ENCODE data around the gene ST6GAL1. TPM values are rescaled to one million over a fixed set of nuclear protein-coding genes. Genes with fewer than 3 reads are reported as not detected.
"Not testable (repeated sequence)": the region's sequence is repeated elsewhere in the genome, so short reads cannot be mapped to it uniquely, and the experiment has no call there.

The ST6GAL1 gene
- total RNA-seq, 1 donor from 2014 or later: 33.8 TPM

GRCh38 chr3:186965141-186965879 lies 35.0 kb downstream of the ST6GAL1 start:
- DNase-seq (ENCODE audit: low spot score in 2 of 2) (no peak), FAIRE-seq (no peak)

- FAIRE-seq (no peak), DNase-seq (ENCODE audit: low spot score in 2 of 2) (no peak)
Observed at GRCh38 chr3:186966406-186966805, 36.1 kb downstream of the ST6GAL1 start.

- not testable (repeated sequence) for FAIRE-seq; DNase-seq (ENCODE audit: low spot score in 2 of 2)
Observed at GRCh38 chr3:186967236-186967635, 36.9 kb downstream of the ST6GAL1 start.

GRCh38 chr3:186967686-186968085 lies 37.4 kb downstream of the ST6GAL1 start:
- DNase-seq (ENCODE audit: low spot score in 2 of 2) (no peak), FAIRE-seq (no peak)

DNA sequence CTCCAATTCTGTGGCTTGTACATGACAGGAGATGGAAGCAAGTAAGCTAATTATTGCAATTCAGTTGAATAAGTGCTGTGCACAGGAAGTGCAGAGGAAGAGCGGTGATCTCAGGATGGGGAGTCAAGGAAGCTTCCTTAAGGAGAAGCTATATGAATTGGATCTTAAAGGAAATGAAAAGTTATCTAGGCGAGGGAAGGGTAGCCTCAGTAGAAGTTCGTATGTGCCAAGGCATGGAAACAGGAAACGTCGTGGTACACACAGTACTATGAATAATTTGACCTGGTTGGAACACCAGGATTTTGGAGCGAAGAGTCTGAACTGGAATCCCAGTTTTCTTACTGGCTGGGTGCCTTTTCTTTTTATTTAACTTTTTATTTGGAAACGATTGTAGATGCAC lies 39.3 kb downstream of the ST6GAL1 start:
- DNase-seq (ENCODE audit: low spot score in 2 of 2) (no peak), FAIRE-seq (no peak)

DNA sequence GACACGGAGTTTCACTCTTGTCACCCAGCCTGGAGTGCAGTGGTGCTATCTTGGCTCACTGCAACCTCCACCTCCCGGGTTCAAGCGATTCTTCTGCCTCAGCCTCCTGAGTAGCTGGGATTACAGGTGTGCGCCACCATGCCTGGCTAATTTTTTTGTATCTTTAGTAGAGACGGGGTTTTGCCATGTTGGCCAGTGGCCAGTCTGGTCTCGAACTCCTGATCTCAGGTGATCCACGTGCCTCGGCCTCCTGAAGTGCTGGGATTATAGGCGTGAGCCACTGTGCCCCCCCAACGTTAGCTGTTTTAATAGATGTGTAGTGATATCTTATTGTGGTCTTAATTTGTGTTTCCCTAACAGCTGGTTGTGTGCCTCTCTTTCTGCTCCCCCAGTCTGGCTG lies 40.8 kb downstream of the ST6GAL1 start:
- not testable (repeated sequence) for FAIRE-seq; DNase-seq (ENCODE audit: low spot score in 2 of 2)

- FAIRE-seq: no peak
- peak in 1 of 2 donors; percentile 41 for DNase-seq (ENCODE audit: low spot score in 2 of 2)
Observed at GRCh38 chr3:186971578-186971977, 41.3 kb downstream of the ST6GAL1 start.

DNA sequence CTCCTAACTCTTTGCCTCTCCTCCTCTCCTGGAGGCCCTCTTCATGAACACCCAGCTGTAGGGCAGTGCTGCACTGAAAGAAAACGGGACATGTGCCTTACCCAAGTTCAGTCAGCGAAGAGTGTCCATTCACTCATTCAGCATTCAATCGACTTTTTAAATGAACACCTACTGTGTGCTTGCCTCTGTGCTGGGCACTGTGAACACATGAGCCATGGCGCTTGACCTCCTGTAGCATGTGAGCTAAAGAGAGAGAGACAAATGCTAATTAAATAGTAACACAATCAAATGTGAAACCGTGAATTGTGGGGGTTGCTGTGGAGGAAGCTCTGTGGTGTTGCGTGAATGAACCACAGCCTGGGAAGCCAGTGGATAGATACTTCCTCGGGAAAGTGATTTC lies 43.4 kb downstream of the ST6GAL1 start:
- FAIRE-seq: no peak
- DNase-seq (ENCODE audit: low spot score in 2 of 2): no peak

DNA sequence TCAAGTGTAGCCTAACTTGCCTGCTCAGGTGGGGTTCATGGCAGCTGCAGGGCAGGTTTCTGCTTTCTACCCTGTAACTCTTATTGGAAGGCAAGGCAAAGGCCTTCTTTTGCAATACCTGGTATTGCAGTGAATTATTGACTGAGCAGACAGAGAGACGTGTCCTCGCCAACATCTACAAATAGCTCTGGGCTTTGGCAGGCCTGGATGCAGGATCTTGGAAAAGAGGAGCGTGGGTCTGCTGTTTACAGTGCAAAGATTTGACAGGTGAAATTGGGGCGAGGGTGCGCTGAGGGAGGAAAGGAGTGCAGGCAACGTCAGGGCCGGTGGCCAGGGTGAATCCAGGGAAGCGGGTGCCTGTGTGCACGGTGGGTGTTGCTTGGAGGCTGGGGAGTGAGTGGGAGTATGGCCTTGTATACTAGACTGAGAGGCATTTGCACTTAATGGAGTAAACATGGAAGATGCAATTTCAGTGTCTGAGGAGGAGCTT lies 44.5 kb downstream of the ST6GAL1 start:
- DNase-seq (ENCODE audit: low spot score in 2 of 2) (no peak), FAIRE-seq (no peak)

GRCh38 chr3:186975726-186976125 lies 45.4 kb downstream of the ST6GAL1 start:
- FAIRE-seq (no peak), DNase-seq (ENCODE audit: low spot score in 2 of 2) (no peak)

GRCh38 chr3:186976837-186977750 lies 46.8 kb downstream of the ST6GAL1 start:
- DNase-seq (ENCODE audit: low spot score in 2 of 2): peak; percentile 4 to 36
- no peak for FAIRE-seq

- DNase-seq (ENCODE audit: low spot score in 2 of 2) (no peak), FAIRE-seq (no peak)
Observed at GRCh38 chr3:186978712-186979111, 48.4 kb downstream of the ST6GAL1 start.

- DNase-seq (ENCODE audit: low spot score in 2 of 2) (no peak), FAIRE-seq (no peak)
Observed at GRCh38 chr3:186979852-186980251, 49.5 kb downstream of the ST6GAL1 start.

GRCh38 chr3:186980989-186981388 lies 50.7 kb downstream of the ST6GAL1 start:
- FAIRE-seq: no peak
- no peak for DNase-seq (ENCODE audit: low spot score in 2 of 2)

DNA sequence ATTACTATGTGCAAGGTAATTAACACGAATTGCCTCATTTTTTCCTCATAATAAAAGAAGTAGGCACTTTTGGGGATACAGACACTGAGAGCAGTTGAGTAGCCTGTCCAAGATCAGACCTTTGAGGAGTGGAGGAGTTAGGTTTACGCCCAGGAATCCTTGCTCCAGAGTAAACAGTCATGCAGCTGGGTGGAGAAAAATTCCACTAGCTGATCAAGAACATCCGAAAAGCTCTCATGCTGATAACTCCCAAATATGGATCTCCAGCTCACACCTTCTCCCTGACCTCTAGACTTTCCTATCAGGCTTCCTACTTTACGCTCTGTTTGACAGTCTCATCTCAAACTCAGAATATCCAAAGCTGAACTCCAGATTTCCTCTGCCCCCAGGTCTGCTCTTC lies 53.3 kb downstream of the ST6GAL1 start:
- no peak for FAIRE-seq

GRCh38 chr3:186984064-186984463 lies 53.7 kb downstream of the ST6GAL1 start:
- no peak for DNase-seq (ENCODE audit: low spot score in 2 of 2)
- no peak for FAIRE-seq

More for the DNA sequence above, 53.3 kb downstream of the ST6GAL1 start:
- no peak for DNase-seq (ENCODE audit: low spot score in 2 of 2)

- FAIRE-seq (no peak), DNase-seq (ENCODE audit: low spot score in 2 of 2) (no peak)
Observed at GRCh38 chr3:186985661-186986364, 55.5 kb downstream of the ST6GAL1 start.

DNA sequence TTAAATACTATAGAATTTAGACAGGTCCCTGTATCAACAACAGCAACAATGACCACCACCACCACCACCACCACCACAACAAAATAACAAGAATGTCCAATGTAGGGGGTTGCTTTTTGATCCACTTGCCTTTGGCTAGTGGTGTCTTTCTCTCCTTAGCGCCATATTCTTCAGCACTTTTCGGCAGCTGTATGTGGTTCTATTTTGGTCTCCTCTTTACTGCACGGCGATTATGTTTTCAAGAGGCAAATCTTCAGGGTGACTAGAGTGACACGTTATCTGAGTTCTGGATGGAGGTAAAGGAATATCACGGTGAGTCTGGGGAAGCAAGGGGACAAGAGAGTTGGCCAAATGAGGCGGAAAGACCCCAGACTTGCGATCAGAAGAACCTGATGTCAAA lies 56.1 kb downstream of the ST6GAL1 start:
- FAIRE-seq: no peak
- DNase-seq (ENCODE audit: low spot score in 2 of 2): no peak

DNA sequence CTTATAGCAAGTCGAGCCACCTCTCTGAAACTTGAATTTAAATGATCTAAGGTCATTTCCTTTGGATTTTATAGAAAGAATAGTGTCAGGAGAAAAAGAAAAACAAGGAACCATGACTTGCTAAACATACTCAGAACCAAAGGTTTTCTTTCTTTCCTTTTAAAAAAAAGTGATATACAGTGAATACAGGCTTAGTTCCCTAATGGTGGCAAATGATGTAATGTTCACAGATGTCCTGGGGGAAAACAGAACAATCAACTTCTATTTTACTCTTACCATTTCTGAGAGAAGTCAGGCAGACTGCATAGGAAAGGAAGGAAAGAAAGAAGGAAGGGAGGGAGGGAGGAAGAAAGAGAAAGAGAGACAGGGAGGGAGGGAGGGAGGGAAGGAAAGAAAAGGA lies 56.5 kb downstream of the ST6GAL1 start:
- FAIRE-seq (no peak), DNase-seq (ENCODE audit: low spot score in 2 of 2) (no peak)

GRCh38 chr3:186988806-186989205 lies 58.5 kb downstream of the ST6GAL1 start:
- DNase-seq (ENCODE audit: low spot score in 2 of 2) (no peak), FAIRE-seq (no peak)

DNA sequence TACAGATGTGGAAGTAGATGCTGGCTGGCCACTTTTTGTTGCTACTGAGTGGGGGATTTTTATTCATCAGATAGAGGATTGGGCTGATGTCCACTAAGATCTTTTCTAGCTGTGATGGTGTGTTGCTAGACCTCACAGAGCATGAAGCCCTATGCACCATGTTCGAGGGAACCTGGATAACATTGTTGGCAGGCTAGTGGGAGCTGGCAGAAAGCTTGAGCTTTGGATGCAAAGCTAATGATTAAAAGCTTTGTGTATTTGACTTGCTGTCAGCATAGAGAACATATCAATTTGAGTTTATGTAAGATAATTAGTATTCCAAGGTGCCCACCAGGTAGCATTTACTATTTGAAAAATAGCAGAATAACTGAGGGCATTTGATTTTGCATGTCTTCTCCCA lies 59.1 kb downstream of the ST6GAL1 start:
- FAIRE-seq (no peak), DNase-seq (ENCODE audit: low spot score in 2 of 2) (no peak)

Data from frontal cortex (tissue), 4 donors.